ENCODE data around the gene ESPL1. TPM values are rescaled to one million over a fixed set of nuclear protein-coding genes. Genes with fewer than 3 reads are reported as not detected.

Gene ESPL1
- total RNA-seq, 1 donor, result 1.3 TPM

GRCh38 chr12:53230108-53230845 is 37.8 kb upstream of the ESPL1 start:
- DNase-seq (ENCODE audit: low read depth in 2 of 3, low spot score in 2 of 3), result no peak

- no peak for DNase-seq (ENCODE audit: low read depth in 2 of 3, low spot score in 2 of 3)
These were observed 36.5 kb upstream of the ESPL1 start for GRCh38 chr12:53231671-53231920.

- peak in 2 of 3 donors; percentile 51 to 69 for DNase-seq (ENCODE audit: low read depth in 2 of 3, low spot score in 2 of 3)
These were observed 36.0 kb upstream of the ESPL1 start, which contains the start of gene RARG for GRCh38 chr12:53231921-53232645. TSS of gene RARG (minus strand) at chr12:53232209. CDS start at chr12:53227545, 4,664 bp downstream.

GRCh38 chr12:53232646-53233461 is 35.2 kb upstream of the ESPL1 start:
- no peak for DNase-seq (ENCODE audit: low read depth in 2 of 3, low spot score in 2 of 3)

- DNase-seq (ENCODE audit: low read depth in 2 of 3, low spot score in 2 of 3), result no peak
These were observed 34.4 kb upstream of the ESPL1 start for GRCh38 chr12:53233671-53234121.

- no peak for DNase-seq (ENCODE audit: low read depth in 2 of 3, low spot score in 2 of 3)
These were observed 33.7 kb upstream of the ESPL1 start for GRCh38 chr12:53234271-53234914.

- DNase-seq (ENCODE audit: low read depth in 2 of 3, low spot score in 2 of 3), result no peak
These were observed 32.9 kb upstream of the ESPL1 start for GRCh38 chr12:53235164-53235563.

- no peak for DNase-seq (ENCODE audit: low read depth in 2 of 3, low spot score in 2 of 3)
These were observed 32.2 kb upstream of the ESPL1 start for GRCh38 chr12:53235742-53236442.

- DNase-seq (ENCODE audit: low read depth in 2 of 3, low spot score in 2 of 3), result no peak
These were observed 31.5 kb upstream of the ESPL1 start for GRCh38 chr12:53236443-53237111.

- DNase-seq (ENCODE audit: low read depth in 2 of 3, low spot score in 2 of 3), result no peak
These were observed 28.3 kb upstream of the ESPL1 start for GRCh38 chr12:53239643-53240258.

GRCh38 chr12:53241623-53242412 is 26.3 kb upstream of the ESPL1 start:
- no peak for DNase-seq (ENCODE audit: low read depth in 2 of 3, low spot score in 2 of 3)

GRCh38 chr12:53244337-53244736 is 23.8 kb upstream of the ESPL1 start:
- no peak for DNase-seq (ENCODE audit: low read depth in 2 of 3, low spot score in 2 of 3)

GRCh38 chr12:53245286-53245685 is 22.8 kb upstream of the ESPL1 start:
- DNase-seq (ENCODE audit: low read depth in 2 of 3, low spot score in 2 of 3), result no peak

GRCh38 chr12:53251477-53252348 is 16.4 kb upstream of the ESPL1 start:
- peak in 2 of 3 donors; percentile 66 to 78 for DNase-seq (ENCODE audit: low read depth in 2 of 3, low spot score in 2 of 3)

- no peak for DNase-seq (ENCODE audit: low read depth in 2 of 3, low spot score in 2 of 3)
These were observed 15.7 kb upstream of the ESPL1 start for GRCh38 chr12:53252349-53252916.

- DNase-seq (ENCODE audit: low read depth in 2 of 3, low spot score in 2 of 3), result no peak
These were observed 14.8 kb upstream of the ESPL1 start for GRCh38 chr12:53253298-53253697.
